HG03196 (cell line): ENCODE results near the gene TSFM.

Experiments
- ATAC-seq: cut with Tn5 transposase; IDR thresholded peaks from one replicate; pipeline ENCODE4 v1.9.1; 2021; ENCODE audit not compliant: unreplicated experiment

TSFM gene

GRCh38 chr12:57777911-57778310, 4.7 kb upstream of the TSFM start:
- ATAC-seq, result no peak

GRCh38 chr12:57779736-57780135, 2.9 kb upstream of the TSFM start:
- no peak for ATAC-seq

- ATAC-seq, result no peak
Measured at GRCh38 chr12:57780284-57780897, 2.2 kb upstream of the TSFM start.

DNA sequence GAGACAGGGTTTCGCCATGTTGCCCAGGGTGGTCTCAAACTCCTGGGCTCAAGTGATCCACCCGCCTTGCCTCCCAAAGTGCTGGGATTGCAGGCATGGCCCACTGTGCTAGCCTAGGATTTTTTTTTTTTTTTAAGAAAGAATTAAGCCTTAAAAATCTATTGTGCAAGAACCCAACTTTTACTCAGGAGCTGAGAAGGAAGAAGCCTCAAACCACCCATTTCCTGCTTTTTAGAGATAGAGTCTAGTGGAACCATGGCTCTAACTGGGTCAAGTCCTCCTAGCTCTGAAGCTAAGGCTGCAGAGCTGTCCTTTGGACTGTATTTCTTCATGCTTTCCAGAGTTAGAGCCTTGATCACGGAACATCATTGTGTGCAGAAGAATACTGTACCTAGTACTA, 1.3 kb upstream of the TSFM start:
- ATAC-seq, result no peak

- no peak for ATAC-seq
Measured at GRCh38 chr12:57781801-57782200, 786 bp upstream of the TSFM start.

GRCh38 chr12:57782243-57782607, 362 bp upstream of the TSFM start:
- peak; percentile 5 for ATAC-seq

- ATAC-seq, result no peak
Measured at GRCh38 chr12:57783466-57783801, 847 bp downstream of the TSFM start.

- ATAC-seq, result no peak
Measured at GRCh38 chr12:57783861-57784260, 1.3 kb downstream of the TSFM start.

GRCh38 chr12:57793920-57794319, 11.3 kb downstream of the TSFM start:
- no peak for ATAC-seq

DNA sequence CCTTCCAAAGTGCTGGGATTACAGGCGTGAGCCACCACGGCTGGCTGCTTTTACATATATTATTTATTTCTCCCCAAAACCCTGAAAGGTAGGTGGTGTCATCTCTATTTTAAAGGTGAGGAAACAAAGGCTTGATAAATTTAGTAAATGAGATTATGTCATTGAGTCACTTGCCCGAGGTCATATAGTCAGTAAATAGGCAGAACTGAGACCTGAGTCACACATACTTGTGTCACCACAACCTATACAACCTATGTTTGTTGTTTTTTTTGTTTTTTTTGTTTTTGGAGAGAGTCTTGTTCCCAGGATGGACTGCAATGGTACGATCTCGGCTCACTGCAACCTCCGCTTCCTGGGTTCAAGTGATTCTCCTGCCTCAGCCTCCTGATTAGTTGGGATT, 12.8 kb downstream of the TSFM start:
- ATAC-seq, result no peak

DNA sequence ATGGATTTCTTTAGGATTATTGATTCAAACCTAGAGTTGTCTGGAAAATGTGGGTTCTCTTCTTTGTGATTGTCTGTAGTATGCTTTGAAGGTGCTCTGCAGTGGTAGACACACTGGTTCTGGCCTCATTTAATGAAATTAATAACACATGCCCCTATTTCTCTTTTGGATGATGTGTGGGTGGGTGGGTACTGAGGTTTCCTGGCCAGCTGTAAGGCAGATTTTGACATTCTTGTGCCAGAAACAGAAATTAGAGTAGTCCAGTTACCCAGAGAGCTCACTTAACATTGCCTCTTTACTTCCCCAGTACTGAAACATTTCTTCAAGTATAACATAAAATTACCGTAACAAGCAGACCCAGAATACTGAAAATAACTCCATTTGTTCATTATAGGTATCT, 14.4 kb downstream of the TSFM start:
- ATAC-seq, result no peak

DNA sequence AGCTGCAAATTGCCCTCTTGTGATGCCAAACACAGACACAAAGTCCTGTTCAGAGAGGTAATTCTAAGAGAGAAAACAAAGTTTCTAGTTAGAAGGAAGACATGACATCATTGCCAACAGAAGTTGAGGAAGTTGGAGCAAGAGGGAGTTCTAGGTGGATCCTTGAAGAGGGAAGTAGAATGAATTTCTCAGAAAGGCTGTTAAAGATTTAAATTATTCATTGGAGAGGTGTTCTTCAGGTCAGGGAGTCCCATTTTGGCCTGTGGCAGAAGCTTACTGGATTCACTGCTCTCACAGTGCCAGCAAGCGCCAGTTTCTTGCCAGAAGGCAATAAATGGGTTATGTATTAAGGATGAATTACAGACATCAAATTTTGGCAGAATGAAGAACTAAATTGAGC, 15.3 kb downstream of the TSFM start:
- ATAC-seq, result no peak

- no peak for ATAC-seq
Measured at GRCh38 chr12:57800965-57801364, 18.4 kb downstream of the TSFM start.

GRCh38 chr12:57802607-57803006, 20.0 kb downstream of the TSFM start:
- no peak for ATAC-seq

- ATAC-seq, result no peak
Measured at GRCh38 chr12:57803319-57803893, 20.8 kb downstream of the TSFM start.

DNA sequence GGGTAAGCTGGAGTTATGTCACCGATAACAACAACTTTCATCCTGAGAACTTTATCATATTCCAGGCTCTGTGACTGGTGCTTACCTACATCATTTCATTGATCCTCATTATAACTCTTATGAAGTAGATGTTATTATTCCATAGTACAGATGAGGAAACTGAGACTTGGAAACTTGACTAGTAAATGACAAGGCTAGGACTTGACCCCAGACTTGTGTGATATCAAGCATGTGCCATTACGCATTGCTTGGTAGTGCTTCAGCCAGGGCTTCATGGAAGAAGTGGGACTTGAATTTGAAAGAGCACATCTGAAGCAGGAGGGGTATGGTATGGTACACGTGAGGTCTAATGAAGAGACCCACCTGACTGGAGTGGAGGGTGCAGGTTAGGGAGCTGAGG, 24.1 kb downstream of the TSFM start:
- no peak for ATAC-seq

GRCh38 chr12:57807285-57807684, 24.7 kb downstream of the TSFM start:
- no peak for ATAC-seq

GRCh38 chr12:57808351-57808750, 25.8 kb downstream of the TSFM start:
- no peak for ATAC-seq

DNA sequence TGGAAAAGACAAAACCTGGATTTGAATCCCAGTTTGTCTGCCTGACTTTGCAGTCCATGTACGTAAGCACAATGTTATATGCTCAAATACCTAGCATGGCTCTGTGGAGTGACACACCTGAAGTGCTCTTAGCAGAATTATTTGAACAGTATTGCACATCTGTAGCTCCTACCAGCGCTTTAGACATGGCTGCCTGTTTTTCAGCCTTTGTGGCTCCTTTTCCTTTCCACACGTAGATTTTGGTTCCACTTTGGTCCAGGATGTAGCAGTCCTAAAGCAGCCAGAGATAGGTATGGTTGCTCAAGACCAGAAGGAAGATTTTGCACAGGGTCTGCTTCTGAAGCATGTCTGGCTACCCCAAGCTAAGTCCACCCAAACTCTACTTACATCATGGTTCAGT, 26.8 kb downstream of the TSFM start:
- no peak for ATAC-seq

GRCh38 chr12:57810450-57810849, 27.9 kb downstream of the TSFM start:
- no peak for ATAC-seq

DNA sequence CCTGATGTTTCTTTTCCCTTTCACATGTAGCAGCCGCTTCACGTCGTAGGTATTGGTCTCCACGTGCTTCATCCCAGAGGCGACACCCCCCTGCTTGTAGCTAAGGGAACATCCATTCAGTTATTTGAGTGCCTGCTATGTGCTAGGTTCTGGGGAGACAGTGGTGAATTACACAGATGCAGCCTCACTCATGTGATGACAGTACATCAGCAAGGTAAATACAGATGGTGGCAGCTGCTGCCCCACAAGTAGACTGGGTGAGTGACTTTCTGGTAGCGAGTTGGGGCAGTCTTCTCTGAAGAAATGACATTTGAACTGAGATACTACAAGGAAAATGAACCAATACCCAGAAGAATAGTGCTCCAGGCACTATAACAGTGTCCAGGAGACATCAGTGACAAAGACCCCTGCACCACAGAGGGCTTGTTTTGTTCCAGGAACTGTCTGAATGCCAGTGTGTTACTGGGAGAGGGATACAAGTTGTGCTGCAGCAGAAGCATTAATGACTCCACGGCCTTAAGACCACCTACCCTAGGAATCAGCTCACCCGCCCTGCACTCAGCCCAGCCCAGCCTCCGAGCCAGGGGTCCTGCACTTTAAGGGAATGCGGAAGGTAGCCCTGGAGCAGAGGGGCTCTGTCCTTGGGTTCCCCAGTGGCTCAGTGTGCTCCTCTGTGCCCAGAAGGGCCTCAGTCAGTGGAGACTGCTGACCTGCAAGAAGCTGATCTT, 28.6 kb downstream of the TSFM start:
- no peak for ATAC-seq

DNA sequence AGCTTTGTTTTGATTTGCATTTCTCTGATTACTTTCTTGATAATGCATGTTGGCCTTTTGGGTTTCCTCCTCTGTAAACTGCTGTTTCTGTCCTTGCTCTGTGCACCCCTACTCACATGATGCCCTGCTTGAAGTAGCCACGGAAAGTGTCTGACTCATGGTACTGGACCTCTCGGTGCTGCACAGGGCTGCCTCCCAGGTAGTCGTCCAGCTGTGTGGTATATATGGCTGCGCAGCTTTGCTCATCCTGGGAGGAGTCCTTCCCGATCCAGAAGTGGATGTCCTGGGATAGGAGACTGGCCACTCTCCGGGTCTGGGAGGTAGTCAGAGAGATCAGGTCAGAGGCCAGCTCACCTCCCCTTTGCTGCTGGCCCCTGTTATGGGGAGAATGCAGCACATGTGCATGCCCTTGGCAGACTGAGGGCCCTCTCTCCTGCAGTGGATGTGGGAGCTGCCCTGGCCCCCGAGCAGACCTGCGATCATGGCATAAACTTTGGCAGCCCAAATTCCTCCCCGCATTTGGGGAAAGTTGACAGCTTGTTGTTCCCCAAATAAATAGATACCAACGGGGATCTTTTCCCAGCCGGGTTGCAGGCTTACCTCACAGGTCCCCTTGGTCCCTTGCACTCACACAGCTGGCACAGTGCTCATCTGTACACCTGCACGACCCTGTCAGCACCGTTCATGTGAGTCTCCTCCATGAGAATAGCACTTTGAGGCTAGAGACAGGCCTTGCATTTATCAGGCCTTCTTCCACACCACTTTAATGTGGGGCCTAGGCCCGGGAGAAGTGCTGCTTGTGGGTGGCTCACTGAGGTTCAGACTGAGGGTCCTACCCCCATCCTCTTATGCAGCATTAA, 30.8 kb downstream of the TSFM start:
- no peak for ATAC-seq
